K562 (cell line): Measurements from ENCODE around the gene COPA. TPM values are rescaled to one million over a fixed set of nuclear protein-coding genes. Genes with fewer than 3 reads are reported as not detected.

Source experiments
- CCAR2 ChIP-seq: fragments of 200-400 bp; formaldehyde crosslinking; IDR thresholded peaks from 2 replicates; pipeline ENCODE4 v1.6.1; 2017; ENCODE audit warnings: mild to moderate bottlenecking, low read depth, low read length
- ELF4 ChIP-seq: fragments of 450-650 bp; formaldehyde crosslinking; IDR thresholded peaks from 2 replicates; pipeline ENCODE4 v1.4.0; 2022; ENCODE audit warnings: missing genetic modification characterization
- FOXK1 ChIP-seq: sonication (generic); formaldehyde crosslinking; IDR thresholded peaks from 2 replicates; pipeline ENCODE4 v1.8.0; 2022; ENCODE audit warnings: missing genetic modification reagents, mild to moderate bottlenecking, borderline replicate concordance
- HES1 ChIP-seq: fragments of 450-650 bp; IDR thresholded peaks from 2 replicates; pipeline ENCODE4 v1.6.1; 2016; ENCODE audit warnings: low read depth, mild to moderate bottlenecking, moderate library complexity
- KDM1A ChIP-seq, 2 experiments: fragments of 450-650 bp; IDR thresholded peaks; 2 replicates each; pipeline ENCODE4 v1.6.1; 2016; ENCODE audit warnings: mild to moderate bottlenecking in 2 of 2
- MAFK ChIP-seq: IDR thresholded peaks from 2 replicates; pipeline ENCODE4 v1.6.1; 2011; ENCODE audit warnings: low read length, improper control_type of control experiment
- MEIS2 ChIP-seq: fragments of 450-650 bp; IDR thresholded peaks from 2 replicates; pipeline ENCODE4 v1.6.1; 2014; ENCODE audit warnings: mild to moderate bottlenecking; ENCODE audit not compliant: partially characterized antibody
- NCOR1 ChIP-seq: fragments of 450-650 bp; IDR thresholded peaks from 2 replicates; pipeline ENCODE4 v1.6.1; 2016; ENCODE audit warnings: mild to moderate bottlenecking, moderate library complexity
- NRF1 ChIP-seq, 2 experiments: fragments of 450-650 bp; IDR thresholded peaks in 1 of 2; conservative IDR thresholded peaks in 1 of 2; 2 replicates each; pipeline ENCODE4 v1.6.1; 2014; ENCODE audit warnings: mild to moderate bottlenecking in 2 of 2
- PHB ChIP-seq: fragments of 250-450 bp; sonication (Bioruptor Pico); IDR thresholded peaks from 2 replicates; pipeline ENCODE4 v1.5.0; 2021
- UBTF ChIP-seq, 2 experiments: IDR thresholded peaks; 2 replicates each; pipeline ENCODE4 v1.6.1; 2012; ENCODE audit warnings: improper control_type of control experiment in 2 of 2, low read depth in 2 of 2, low read length in 2 of 2, borderline replicate concordance in 1 of 2
- ZEB2 ChIP-seq: fragments of 450-650 bp; IDR thresholded peaks from 2 replicates; pipeline ENCODE4 v1.6.1; 2016
- polyA plus RNA-seq, 8 experiments: library from polyadenylated mRNA; depleted of rRNA in 4 of 8; stranded (reverse) in 5 of 8; unstranded in 3 of 8; fragments of >200 nt; fragmentation: Nextera tagmentation in 2 of 8; fragmentation: Illumina TruSeq in 1 of 8; extraction: Ambion mirVana in 2 of 8; extraction: Trizol in 1 of 8; gene quantifications; 2 replicates each; pipeline versions ENCODE4 v1.2.1 to v1.2.3, GENCODE V29; 2011 to 2014; ENCODE audit warnings: inconsistent platforms in 1 of 8, missing spikeins in 1 of 8
- total RNA-seq, 7 experiments: library from RNA; depleted of rRNA in 6 of 7; stranded (reverse); fragments of >200 nt in 6 of 7; fragmentation: Illumina TruSeq in 2 of 7; extraction: Trizol in 2 of 7; gene quantifications; 2 replicates each; pipeline versions ENCODE4 v1.2.1 to v1.2.3, GENCODE V29; 2011 to 2021; ENCODE audit warnings: low replicate concordance in 1 of 7
- TF ChIP-seq, protein P1 (sequence below): sonication (generic); formaldehyde crosslinking; IDR thresholded peaks from 2 replicates; pipeline ENCODE4 v1.8.0; 2022; ENCODE audit warnings: mild to moderate bottlenecking, missing genetic modification reagents
- TF ChIP-seq, protein P2 (sequence below): sonication (generic); formaldehyde crosslinking; IDR thresholded peaks from 2 replicates; pipeline ENCODE4 v1.8.0; 2022; ENCODE audit warnings: mild to moderate bottlenecking, missing genetic modification reagents
- TF ChIP-seq, protein P3 (sequence below): fragments of 450-650 bp; IDR thresholded peaks from 2 replicates; pipeline ENCODE4 v1.6.1; 2016

COPA gene
- total and polyA plus RNA-seq, 9 of the 15 experiments (the other 6 are each of a cell fraction or from before 2014, with no cell fraction given): 49.8 to 222 (median 110) TPM

DNA sequence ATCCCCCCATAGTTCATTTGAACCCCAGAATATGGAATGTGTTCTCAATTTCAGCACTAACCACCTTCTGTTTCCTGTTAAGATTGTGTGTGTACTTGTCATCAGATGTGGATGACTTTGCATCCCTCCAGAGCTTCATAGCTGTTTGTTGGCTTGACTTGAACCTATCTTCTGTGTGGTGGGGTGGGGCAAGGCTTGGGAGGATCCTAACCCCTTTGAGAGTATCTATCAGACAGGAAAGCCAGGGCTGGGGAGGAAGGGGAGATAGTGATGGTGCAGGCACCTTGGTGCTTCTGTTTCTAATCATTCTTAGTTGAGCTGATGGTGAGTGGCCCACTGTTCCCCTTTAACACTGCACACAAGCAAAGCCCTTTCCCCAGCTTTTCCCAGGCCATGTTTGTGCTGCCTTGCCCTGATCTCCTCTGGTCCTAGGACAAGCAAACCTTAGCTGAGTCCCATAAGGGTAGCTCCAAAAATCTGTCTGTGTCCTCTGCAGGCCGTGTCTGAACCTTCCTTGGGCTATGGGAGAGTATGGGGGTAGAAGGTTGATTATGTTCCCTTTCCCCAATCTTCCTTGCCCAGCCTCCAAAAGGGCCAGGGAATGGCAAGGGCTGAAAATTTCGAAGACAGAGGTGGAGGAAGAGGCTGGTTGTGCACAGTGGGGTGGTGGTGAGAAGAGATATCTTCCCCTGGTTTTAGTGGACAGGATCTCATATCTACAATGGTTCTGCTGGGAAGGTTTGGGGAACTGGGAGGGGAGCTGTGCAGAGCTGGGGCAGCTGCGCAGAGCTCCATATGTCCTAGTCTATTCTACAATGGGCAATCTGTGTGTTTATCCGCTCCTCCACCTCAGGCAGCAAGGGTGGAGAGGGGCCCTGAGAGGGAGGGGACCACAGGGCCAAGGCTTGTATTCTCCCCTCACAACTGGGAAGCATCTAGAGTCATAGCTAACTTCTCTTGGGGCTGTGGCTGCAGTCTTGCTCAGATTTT lies 25.2 kb upstream of the COPA start (continued):
- TF ChIP-seq, protein P1, sequence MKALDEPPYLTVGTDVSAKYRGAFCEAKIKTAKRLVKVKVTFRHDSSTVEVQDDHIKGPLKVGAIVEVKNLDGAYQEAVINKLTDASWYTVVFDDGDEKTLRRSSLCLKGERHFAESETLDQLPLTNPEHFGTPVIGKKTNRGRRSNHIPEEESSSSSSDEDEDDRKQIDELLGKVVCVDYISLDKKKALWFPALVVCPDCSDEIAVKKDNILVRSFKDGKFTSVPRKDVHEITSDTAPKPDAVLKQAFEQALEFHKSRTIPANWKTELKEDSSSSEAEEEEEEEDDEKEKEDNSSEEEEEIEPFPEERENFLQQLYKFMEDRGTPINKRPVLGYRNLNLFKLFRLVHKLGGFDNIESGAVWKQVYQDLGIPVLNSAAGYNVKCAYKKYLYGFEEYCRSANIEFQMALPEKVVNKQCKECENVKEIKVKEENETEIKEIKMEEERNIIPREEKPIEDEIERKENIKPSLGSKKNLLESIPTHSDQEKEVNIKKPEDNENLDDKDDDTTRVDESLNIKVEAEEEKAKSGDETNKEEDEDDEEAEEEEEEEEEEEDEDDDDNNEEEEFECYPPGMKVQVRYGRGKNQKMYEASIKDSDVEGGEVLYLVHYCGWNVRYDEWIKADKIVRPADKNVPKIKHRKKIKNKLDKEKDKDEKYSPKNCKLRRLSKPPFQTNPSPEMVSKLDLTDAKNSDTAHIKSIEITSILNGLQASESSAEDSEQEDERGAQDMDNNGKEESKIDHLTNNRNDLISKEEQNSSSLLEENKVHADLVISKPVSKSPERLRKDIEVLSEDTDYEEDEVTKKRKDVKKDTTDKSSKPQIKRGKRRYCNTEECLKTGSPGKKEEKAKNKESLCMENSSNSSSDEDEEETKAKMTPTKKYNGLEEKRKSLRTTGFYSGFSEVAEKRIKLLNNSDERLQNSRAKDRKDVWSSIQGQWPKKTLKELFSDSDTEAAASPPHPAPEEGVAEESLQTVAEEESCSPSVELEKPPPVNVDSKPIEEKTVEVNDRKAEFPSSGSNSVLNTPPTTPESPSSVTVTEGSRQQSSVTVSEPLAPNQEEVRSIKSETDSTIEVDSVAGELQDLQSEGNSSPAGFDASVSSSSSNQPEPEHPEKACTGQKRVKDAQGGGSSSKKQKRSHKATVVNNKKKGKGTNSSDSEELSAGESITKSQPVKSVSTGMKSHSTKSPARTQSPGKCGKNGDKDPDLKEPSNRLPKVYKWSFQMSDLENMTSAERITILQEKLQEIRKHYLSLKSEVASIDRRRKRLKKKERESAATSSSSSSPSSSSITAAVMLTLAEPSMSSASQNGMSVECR: no peak
- TF ChIP-seq, protein P2, sequence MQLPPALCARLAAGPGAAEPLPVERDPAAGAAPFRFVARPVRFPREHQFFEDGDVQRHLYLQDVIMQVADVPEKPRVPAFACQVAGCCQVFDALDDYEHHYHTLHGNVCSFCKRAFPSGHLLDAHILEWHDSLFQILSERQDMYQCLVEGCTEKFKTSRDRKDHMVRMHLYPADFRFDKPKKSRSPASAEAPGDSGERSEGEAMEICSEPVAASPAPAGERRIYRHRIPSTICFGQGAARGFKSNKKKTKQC (CRISPR knock-in tag): no peak
- TF ChIP-seq UBTF (IDR thresholded peaks at IDR 0.05; ENCODE audit: borderline replicate concordance in 1 of 2, low read depth in 2 of 2, low read length in 2 of 2) (peak in 1 of 2 experiments; percentile 37; a peak in 1 of 4 replicates), MAFK (peak; percentile 40; the same call in 1 of the 2 replicates), ELF4 (0 out of 2 replicates have a peak, but pooled peaks have one; percentile 34), CCAR2 (no peak), KDM1A (IDR thresholded peaks at IDR 0.05) (peak in 1 of 2 experiments; percentile 50; a peak in 1 of 4 replicates), NCOR1 (peak; percentile 18; the same call in 1 of the 2 replicates), PHB (no peak), MEIS2 (peak; percentile 42), FOXK1 (peak; percentile 69; the same call in 1 of the 2 replicates), ZEB2 (peak; percentile 42; the same call in 1 of the 2 replicates), NRF1 (conservative IDR thresholded peaks at IDR 0.05 in 1 of 2, IDR thresholded peaks at IDR 0.05 in 1 of 2) (peak; percentile 60 to 70), HES1 (no peak)
- TF ChIP-seq, protein P3, sequence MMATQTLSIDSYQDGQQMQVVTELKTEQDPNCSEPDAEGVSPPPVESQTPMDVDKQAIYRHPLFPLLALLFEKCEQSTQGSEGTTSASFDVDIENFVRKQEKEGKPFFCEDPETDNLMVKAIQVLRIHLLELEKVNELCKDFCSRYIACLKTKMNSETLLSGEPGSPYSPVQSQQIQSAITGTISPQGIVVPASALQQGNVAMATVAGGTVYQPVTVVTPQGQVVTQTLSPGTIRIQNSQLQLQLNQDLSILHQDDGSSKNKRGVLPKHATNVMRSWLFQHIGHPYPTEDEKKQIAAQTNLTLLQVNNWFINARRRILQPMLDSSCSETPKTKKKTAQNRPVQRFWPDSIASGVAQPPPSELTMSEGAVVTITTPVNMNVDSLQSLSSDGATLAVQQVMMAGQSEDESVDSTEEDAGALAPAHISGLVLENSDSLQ: peak; percentile 32
